SH-SY5Y (cell line): ENCODE data around the gene CELSR1.

Experiments used
- GATA2 ChIP-seq: IDR thresholded peaks from 2 replicates; pipeline ENCODE4 v1.6.1; 2011; ENCODE audit warnings: mild to moderate bottlenecking, low read depth, low read length
- GATA3 ChIP-seq: IDR thresholded peaks from 2 replicates; pipeline ENCODE4 v1.6.1; 2011; ENCODE audit warnings: low read depth, mild to moderate bottlenecking, low read length, moderate library complexity

GRCh38 chr22:46526244-46526839, 11.1 kb downstream of the CELSR1 start:
- TF ChIP-seq GATA3, result no peak
- TF ChIP-seq GATA2, result no peak
